IMR-90 (cell line): ENCODE results near the gene NUBP2.

Experiments used
- BHLHE40 ChIP-seq: fragments of 150-350 bp; IDR thresholded peaks from 2 replicates; pipeline ENCODE4 v1.6.1; 2016; ENCODE audit warnings: mild to moderate bottlenecking, low read depth, low read length
- CEBPB ChIP-seq: IDR thresholded peaks from 2 replicates; pipeline ENCODE4 v1.6.1; 2012; ENCODE audit warnings: low read depth, low read length, improper control_type of control experiment
- CHD1 ChIP-seq: IDR thresholded peaks from 2 replicates; pipeline ENCODE4 v1.6.1; 2012; ENCODE audit warnings: low read depth, low read length, improper control_type of control experiment
- CTCF ChIP-seq: conservative IDR thresholded peaks from 2 replicates; pipeline ENCODE4 v1.5.1; 2012; ENCODE audit warnings: mild to moderate bottlenecking, low read depth, low read length, improper control_type of control experiment
- FOS ChIP-seq: fragments of 150-350 bp; IDR thresholded peaks from 2 replicates; pipeline ENCODE4 v1.6.1; 2016; ENCODE audit warnings: low read depth, low read length
- MAFK ChIP-seq: IDR thresholded peaks from 2 replicates; pipeline ENCODE4 v1.6.1; 2012; ENCODE audit warnings: low read depth, low read length, improper control_type of control experiment
- NFE2L2 ChIP-seq: fragments of 150-350 bp; IDR thresholded peaks from 2 replicates; pipeline ENCODE4 v1.6.1; 2016; ENCODE audit warnings: low read depth, mild to moderate bottlenecking, low read length
- POLR2A ChIP-seq: IDR thresholded peaks from 2 replicates; pipeline ENCODE4 v1.6.1; 2012; ENCODE audit warnings: mild to moderate bottlenecking, low read depth, low read length
- RAD21 ChIP-seq: IDR thresholded peaks from 2 replicates; pipeline ENCODE4 v1.6.1; 2012; ENCODE audit warnings: low read length, improper control_type of control experiment
- RCOR1 ChIP-seq: IDR thresholded peaks from 2 replicates; pipeline ENCODE4 v1.6.1; 2012; ENCODE audit warnings: mild to moderate bottlenecking, low read length, improper control_type of control experiment; ENCODE audit not compliant: insufficient replicate concordance
- RFX5 ChIP-seq: IDR thresholded peaks from 2 replicates; pipeline ENCODE4 v1.8.0; 2012; ENCODE audit warnings: low read depth, mild to moderate bottlenecking, low read length, moderate library complexity
- SMC3 ChIP-seq: fragments of 150-350 bp; IDR thresholded peaks from 2 replicates; pipeline ENCODE4 v1.6.1; 2016; ENCODE audit warnings: low read depth, mild to moderate bottlenecking, antibody characterized with exemption, low read length, moderate library complexity
- TF ChIP-seq, protein P1 (sequence below): fragments of 150-350 bp; IDR thresholded peaks from 2 replicates; pipeline ENCODE4 v1.6.1; 2017; ENCODE audit warnings: mild to moderate bottlenecking, antibody characterized with exemption, low read length, low read depth

DNA sequence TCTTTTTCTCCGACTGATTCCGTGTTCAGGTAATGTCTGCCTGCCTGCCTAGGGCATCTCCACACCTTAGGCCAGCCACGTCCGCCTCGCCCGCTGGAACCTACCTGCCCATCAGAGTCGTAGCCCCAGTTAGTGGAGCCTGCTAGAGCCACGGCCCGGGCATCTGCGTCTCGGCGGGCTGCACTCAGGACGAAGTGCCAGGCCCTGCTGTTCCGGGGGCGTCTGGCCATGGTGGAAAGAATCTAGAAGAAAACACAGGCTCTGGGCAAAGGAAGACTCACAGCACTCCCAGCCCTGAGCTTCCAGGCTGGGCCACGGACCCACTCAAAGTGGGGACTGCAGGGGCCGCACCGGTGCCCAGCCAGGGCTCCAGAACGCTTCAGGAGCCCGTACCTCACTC is 1.5 kb upstream of the NUBP2 start:
- TF ChIP-seq CTCF: no peak
- TF ChIP-seq POLR2A: no peak
- no peak for TF ChIP-seq FOS
- TF ChIP-seq NFE2L2: no peak
- TF ChIP-seq MAFK: no peak
- TF ChIP-seq RFX5: no peak
- TF ChIP-seq CEBPB: no peak
- TF ChIP-seq, protein P1, sequence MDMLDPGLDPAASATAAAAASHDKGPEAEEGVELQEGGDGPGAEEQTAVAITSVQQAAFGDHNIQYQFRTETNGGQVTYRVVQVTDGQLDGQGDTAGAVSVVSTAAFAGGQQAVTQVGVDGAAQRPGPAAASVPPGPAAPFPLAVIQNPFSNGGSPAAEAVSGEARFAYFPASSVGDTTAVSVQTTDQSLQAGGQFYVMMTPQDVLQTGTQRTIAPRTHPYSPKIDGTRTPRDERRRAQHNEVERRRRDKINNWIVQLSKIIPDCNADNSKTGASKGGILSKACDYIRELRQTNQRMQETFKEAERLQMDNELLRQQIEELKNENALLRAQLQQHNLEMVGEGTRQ: no peak
- no peak for TF ChIP-seq CHD1
- TF ChIP-seq BHLHE40: no peak
- TF ChIP-seq RCOR1: no peak
- TF ChIP-seq SMC3: no peak
- no peak for TF ChIP-seq RAD21
